Activated CD8-positive, alpha-beta memory T cell treated with anti-CD3 and anti-CD28 coated beads, Interleukin-2, amount 50 U/mL, for 4 hours (primary cell): ENCODE data around the gene PCDHB8.
"Not testable (repeated sequence)": the region's sequence is repeated elsewhere in the genome, so short reads cannot be mapped to it uniquely, and the experiment has no call there.

ENCODE experiments used
- DNase-seq: peaks from one replicate; pipeline ENCODE4 v3.0.0-alpha.2; 2020

The PCDHB8 gene

GRCh38 chr5:141177577-141178191 is at the start of gene PCDHB8:
PCDHB8 (plus strand) TSS chr5:141177790; CDS start chr5:141178035, 245 bp downstream.
- not testable (repeated sequence) for DNase-seq

- no peak for DNase-seq
Measured at GRCh38 chr5:141135030-141135717, 42.4 kb upstream of the PCDHB8 start, which contains the start of gene PCDHB5. PCDHB5 (plus strand) TSS chr5:141135206; CDS start chr5:141135435, 229 bp downstream.

DNA sequence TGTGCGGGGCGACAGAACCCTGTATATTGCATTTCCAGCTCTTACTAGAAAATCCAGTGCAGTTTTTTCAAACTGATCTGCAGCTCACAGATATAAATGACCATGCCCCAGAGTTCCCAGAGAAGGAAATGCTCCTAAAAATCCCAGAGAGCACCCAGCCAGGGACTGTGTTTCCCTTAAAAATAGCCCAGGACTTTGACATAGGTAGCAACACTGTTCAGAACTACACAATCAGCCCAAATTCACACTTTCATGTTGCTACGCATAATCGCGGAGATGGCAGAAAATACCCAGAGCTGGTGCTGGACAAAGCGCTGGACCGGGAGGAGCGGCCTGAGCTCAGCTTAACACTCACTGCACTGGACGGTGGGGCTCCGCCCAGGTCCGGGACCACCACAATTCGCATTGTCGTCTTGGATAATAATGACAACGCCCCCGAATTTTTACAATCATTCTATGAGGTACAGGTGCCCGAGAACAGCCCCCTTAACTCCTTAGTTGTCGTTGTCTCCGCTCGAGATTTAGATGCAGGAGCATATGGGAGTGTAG is 41.8 kb upstream of the PCDHB8 start:
- DNase-seq: no peak

DNA sequence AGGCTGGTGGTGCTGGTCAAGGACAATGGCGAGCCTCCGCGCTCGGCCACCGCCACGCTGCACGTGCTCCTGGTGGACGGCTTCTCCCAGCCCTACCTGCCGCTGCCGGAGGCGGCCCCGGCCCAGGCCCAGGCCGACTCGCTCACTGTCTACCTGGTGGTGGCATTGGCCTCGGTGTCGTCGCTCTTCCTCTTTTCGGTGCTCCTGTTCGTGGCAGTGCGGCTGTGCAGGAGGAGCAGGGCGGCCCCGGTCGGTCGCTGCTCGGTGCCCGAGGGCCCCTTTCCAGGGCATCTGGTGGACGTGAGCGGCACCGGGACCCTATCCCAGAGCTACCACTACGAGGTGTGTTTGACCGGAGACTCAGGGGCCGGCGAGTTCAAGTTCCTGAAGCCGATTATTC is 40.2 kb upstream of the PCDHB8 start:
- not testable (repeated sequence) for DNase-seq

DNA sequence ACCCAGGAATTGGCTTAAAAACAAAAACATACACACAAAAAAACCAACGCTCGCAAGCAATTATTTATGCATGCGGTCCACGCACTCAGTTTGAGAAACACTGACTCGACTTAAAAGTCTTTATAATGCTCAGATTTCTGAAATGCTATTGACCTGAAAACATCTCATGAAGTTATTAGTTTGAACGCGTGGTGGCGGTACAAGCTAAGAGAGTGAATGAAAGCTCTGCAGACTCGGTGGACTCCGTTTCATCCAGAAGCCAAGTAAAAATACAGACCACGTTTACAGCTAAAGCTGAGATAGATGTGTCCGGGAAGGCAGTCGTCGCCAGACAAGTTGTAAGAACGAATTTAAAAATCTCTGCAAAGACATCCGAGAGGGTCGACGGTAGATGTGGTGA is 27.8 kb upstream of the PCDHB8 start, which contains the start of gene PCDHB6:
Gene PCDHB6, plus strand, starts transcription at position 246 of the 400 bp plus-strand sequence. CDS start 201 bp downstream, outside the sequence.
- DNase-seq: no peak

DNA sequence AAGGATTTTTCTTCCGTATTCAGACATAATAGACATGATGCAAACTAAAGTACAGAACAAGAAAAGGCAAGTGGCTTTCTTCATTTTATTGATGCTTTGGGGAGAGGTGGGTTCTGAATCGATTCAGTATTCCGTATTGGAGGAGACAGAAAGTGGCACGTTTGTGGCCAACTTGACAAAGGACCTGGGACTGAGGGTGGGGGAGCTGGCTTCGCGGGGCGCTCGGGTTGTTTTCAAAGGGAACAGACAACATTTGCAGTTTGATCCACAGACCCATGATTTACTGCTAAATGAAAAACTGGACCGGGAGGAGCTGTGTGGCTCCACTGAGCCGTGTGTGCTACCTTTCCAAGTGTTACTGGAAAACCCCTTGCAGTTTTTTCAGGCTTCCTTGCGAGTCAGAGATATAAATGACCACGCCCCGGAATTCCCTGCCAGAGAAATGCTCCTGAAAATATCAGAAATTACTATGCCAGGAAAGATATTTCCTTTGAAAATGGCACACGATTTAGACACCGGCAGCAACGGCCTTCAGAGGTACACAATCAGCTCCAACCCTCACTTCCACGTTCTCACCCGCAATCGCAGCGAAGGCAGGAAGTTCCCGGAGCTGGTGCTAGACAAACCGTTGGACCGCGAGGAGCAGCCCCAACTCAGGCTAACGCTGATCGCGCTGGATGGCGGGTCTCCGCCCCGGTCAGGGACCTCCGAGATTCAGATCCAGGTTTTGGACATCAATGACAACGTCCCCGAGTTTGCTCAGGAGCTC is 27.2 kb upstream of the PCDHB8 start:
- DNase-seq: no peak

DNA sequence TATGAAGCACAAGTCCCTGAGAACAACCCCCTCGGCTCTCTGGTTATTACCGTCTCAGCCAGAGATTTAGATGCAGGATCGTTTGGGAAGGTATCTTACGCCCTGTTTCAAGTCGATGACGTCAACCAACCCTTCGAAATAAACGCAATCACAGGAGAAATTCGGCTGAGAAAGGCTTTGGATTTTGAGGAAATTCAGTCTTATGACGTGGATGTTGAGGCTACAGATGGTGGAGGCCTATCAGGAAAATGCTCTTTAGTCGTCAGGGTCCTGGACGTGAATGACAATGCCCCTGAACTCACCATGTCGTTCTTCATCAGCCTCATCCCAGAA is 26.6 kb upstream of the PCDHB8 start:
- no peak for DNase-seq

DNA sequence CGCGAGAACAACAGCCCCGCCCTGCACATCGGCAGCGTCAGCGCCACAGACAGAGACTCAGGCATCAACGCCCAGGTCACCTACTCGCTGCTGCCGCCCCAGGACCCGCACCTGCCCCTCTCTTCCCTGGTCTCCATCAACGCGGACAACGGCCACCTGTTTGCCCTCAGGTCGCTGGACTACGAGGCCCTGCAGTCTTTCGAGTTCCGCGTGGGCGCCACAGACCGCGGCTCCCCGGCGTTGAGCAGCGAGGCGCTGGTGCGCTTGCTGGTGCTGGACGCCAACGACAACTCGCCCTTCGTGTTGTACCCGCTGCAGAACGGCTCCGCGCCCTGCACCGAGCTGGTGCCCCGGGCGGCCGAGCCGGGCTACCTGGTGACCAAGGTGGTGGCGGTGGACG is 26.0 kb upstream of the PCDHB8 start:
- not testable (repeated sequence) for DNase-seq

GRCh38 chr5:141152096-141152495 is 25.5 kb upstream of the PCDHB8 start:
- not testable (repeated sequence) for DNase-seq

- DNase-seq: no peak
Measured at GRCh38 chr5:141155540-141156374, 21.8 kb upstream of the PCDHB8 start.

- not testable (repeated sequence) for DNase-seq
Measured at GRCh38 chr5:141157356-141157755, 20.2 kb upstream of the PCDHB8 start.

GRCh38 chr5:141157901-141158300 is 19.7 kb upstream of the PCDHB8 start:
- DNase-seq: not testable (repeated sequence)

- no peak for DNase-seq
Measured at GRCh38 chr5:141172381-141173204, 5.0 kb upstream of the PCDHB8 start, which contains the start of gene PCDHB7. PCDHB7 (plus strand) TSS chr5:141172644; CDS start chr5:141172836, 192 bp downstream.

- not testable (repeated sequence) for DNase-seq
Measured at GRCh38 chr5:141174291-141175104, 3.1 kb upstream of the PCDHB8 start.

GRCh38 chr5:141175933-141176332 is 1.7 kb upstream of the PCDHB8 start:
- no peak for DNase-seq

GRCh38 chr5:141179371-141179770 is 1.8 kb downstream of the PCDHB8 start:
- not testable (repeated sequence) for DNase-seq

DNA sequence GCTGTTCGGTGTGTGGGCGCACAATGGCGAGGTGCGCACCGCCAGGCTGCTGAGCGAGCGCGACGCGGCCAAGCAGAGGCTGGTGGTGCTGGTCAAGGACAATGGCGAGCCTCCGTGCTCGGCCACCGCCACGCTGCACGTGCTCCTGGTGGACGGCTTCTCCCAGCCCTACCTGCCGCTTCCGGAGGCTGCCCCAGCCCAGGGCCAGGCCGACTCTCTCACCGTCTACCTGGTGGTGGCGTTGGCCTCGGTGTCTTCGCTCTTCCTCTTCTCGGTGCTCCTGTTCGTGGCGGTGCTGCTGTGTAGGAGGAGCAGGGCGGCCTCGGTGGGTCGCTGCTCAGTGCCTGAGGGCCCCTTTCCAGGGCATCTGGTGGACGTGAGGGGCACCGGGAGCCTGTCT is 2.3 kb downstream of the PCDHB8 start:
- not testable (repeated sequence) for DNase-seq

- no peak for DNase-seq
Measured at GRCh38 chr5:141180313-141180712, 2.7 kb downstream of the PCDHB8 start.

GRCh38 chr5:141182248-141182647 is 4.7 kb downstream of the PCDHB8 start, which contains the start of gene PCDHB16:
PCDHB16 (plus strand) TSS chr5:141182387; CDS start chr5:141182560, 173 bp downstream.
- DNase-seq: no peak
